Kidney epithelial cell (primary cell): Measurements from ENCODE around the gene SEMA5B. TPM values are rescaled to one million over a fixed set of nuclear protein-coding genes. Genes with fewer than 3 reads are reported as not detected.

Source experiments
- DNase-seq: peaks from one replicate; pipeline ENCODE4 v3.0.0-alpha.2; 2010; ENCODE audit warnings: low read depth
- H3K27me3 ChIP-seq: 2 replicates; pipeline ENCODE4 v1.6.0; 2011; ENCODE audit warnings: low read length; ENCODE audit not compliant: control insufficient read depth, insufficient read depth
- H3K36me3 ChIP-seq: 2 replicates; pipeline ENCODE4 v1.5.1; 2011; ENCODE audit warnings: low read length; ENCODE audit not compliant: control insufficient read depth, insufficient read depth
- H3K4me3 ChIP-seq: 2 replicates; pipeline ENCODE4 v1.5.1; 2011; ENCODE audit warnings: low read depth, mild to moderate bottlenecking, control low read depth, low read length
- total RNA-seq: library from RNA; depleted of rRNA; stranded (reverse); fragments of >200 nt; gene quantifications from 2 replicates; pipeline ENCODE4 v1.2.3, GENCODE V29; 2015
- TF ChIP-seq, protein P1 (sequence below): IDR thresholded peaks from 2 replicates; pipeline ENCODE4 v1.5.1; 2011; ENCODE audit warnings: mild to moderate bottlenecking, moderate library complexity, low read length, control low read depth, inconsistent platforms; ENCODE audit not compliant: insufficient read depth, poor library complexity, severe bottlenecking

Gene SEMA5B
- total RNA-seq, 1 donor from 2014 or later = not detected

DNA sequence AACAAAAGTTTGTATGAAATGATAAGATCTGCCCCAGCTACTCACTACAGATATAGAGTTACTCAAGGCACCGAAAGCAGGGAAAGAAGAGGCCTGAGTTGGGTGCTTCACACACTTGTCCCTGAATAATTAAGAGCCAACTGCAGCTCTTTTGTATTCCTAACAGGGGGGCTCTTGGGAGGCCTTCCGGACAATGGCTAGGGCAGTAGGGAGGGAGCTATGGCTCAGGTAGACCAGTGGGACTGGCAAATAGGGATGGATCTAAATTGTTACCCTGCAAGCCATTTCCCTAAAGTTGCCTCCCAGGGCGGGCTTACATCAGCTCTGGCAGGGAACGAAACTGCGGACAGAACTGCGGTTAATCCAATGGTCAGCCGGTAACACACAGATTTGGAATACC lies 6.2 kb downstream of the SEMA5B start:
- DNase-seq = no peak
- Histone ChIP-seq H3K4me3 (no peak overlapping the region), H3K27me3 (peaks cover 78% of the 10 kb centered on the region), H3K36me3 (no peaks in the 10 kb centered on the region)
- TF ChIP-seq, protein P1, sequence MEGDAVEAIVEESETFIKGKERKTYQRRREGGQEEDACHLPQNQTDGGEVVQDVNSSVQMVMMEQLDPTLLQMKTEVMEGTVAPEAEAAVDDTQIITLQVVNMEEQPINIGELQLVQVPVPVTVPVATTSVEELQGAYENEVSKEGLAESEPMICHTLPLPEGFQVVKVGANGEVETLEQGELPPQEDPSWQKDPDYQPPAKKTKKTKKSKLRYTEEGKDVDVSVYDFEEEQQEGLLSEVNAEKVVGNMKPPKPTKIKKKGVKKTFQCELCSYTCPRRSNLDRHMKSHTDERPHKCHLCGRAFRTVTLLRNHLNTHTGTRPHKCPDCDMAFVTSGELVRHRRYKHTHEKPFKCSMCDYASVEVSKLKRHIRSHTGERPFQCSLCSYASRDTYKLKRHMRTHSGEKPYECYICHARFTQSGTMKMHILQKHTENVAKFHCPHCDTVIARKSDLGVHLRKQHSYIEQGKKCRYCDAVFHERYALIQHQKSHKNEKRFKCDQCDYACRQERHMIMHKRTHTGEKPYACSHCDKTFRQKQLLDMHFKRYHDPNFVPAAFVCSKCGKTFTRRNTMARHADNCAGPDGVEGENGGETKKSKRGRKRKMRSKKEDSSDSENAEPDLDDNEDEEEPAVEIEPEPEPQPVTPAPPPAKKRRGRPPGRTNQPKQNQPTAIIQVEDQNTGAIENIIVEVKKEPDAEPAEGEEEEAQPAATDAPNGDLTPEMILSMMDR = no peak

DNA sequence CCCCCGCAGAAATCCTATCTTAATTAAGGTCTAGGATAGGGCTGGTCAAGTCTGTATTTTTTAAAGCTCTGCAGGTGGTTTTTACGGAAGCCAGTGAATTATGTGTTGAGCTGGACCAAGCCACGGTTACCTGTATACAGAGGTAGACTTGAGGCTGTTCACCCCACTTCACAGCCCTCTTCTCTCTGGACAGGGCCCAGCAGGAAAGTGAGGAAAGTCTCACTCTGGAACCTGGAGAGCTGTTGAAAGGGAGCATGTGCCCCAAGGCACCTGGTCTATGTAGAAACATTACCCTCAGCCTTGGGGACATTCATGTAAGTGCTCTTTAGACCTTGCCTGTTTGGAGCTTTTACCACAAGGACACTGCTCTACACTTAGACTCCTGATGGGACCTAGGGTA lies 6.9 kb downstream of the SEMA5B start:
- no peak for DNase-seq
- Histone ChIP-seq H3K27me3 (peaks cover 71% of the 10 kb centered on the region), H3K4me3 (no peak overlapping the region), H3K36me3 (no peaks in the 10 kb centered on the region)
- TF ChIP-seq, protein P1 = no peak

DNA sequence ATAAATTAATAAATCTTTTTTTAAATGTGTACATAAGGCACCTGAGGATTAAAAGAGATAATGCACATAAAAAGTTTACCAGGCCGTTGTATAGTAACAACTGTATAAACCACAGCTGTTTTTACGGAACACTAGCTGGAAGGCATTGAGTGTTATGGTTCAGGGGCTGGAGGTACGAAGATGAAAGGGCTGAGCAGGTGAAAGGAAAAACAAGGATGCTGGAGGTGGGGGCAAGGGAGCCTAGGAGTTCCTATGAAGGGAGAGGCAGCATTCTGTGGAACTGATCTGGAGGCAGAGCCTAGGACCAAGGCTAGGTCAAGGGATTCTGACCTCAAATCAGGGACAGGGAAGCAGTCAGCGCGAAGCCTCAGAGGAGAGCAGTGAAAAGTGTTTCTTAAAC lies 8.0 kb downstream of the SEMA5B start:
- Histone ChIP-seq H3K4me3 (no peak overlapping the region), H3K27me3 (peaks cover 60% of the 10 kb centered on the region), H3K36me3 (no peaks in the 10 kb centered on the region)
- DNase-seq = no peak
- TF ChIP-seq, protein P1 = no peak

DNA sequence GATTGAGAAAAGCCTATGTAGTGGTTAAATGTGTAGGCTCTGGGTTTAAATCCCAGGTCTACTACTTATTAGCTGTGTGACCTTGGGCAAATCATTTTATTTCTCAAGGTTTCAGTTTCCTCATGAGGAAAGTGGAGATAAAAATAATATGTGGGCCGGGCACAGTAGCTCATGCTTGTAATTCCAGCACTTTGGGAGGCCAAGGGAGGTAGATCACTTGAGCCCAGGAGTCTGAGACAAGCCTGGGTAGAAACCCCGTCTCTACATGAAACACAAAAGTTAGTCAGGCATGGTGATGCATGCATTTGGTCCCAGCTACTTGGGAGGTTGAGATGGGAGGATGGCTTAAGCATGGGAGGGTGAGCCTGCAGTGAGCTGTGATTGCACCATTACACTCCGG lies 8.4 kb downstream of the SEMA5B start:
- peaks cover 57% of the 10 kb centered on the region for H3K27me3 ChIP-seq
- DNase-seq = no peak
- H3K4me3 ChIP-seq = no peak overlapping the region
- TF ChIP-seq, protein P1 = no peak
- H3K36me3 ChIP-seq = no peaks in the 10 kb centered on the region

GRCh38 chr3:123018683-123019082 lies 8.9 kb downstream of the SEMA5B start:
- no peak for DNase-seq
- no peaks in the 10 kb centered on the region for H3K36me3 ChIP-seq
- TF ChIP-seq, protein P1 = no peak
- H3K4me3 ChIP-seq = no peak overlapping the region
- H3K27me3 ChIP-seq = peaks cover 56% of the 10 kb centered on the region

DNA sequence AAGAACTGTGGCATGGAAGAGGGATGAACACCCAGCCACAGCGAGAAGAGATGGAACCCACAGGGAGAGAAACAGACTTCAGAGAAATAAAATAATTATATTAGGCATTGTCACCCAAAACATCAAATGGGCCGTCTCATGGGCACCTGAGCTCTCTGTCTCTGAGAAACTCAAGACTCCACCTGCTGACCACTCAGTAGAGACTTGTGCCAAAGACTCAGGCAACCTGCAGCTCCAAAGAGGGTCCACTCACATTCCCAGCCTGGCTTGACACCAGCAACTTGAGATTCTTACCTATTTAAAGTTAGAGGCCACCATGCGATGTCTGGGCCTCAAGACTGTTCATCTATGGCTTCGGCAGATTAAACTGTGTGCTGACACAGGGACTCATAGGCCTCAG lies 12.0 kb downstream of the SEMA5B start:
- TF ChIP-seq, protein P1 = peak; percentile 4
- Histone ChIP-seq H3K4me3 (no peak overlapping the region), H3K36me3 (no peaks in the 10 kb centered on the region), H3K27me3 (peaks cover 32% of the 10 kb centered on the region)
- no peak for DNase-seq
